NCI-H226 (cell line): Measurements from ENCODE around the gene ZNF282.
"Not testable (repeated sequence)": the region's sequence is repeated elsewhere in the genome, so short reads cannot be mapped to it uniquely, and the experiment has no call there.

Source experiments
- DNase-seq: peaks from one replicate; pipeline ENCODE4 v3.0.0-alpha.2; 2015

The ZNF282 gene

DNA sequence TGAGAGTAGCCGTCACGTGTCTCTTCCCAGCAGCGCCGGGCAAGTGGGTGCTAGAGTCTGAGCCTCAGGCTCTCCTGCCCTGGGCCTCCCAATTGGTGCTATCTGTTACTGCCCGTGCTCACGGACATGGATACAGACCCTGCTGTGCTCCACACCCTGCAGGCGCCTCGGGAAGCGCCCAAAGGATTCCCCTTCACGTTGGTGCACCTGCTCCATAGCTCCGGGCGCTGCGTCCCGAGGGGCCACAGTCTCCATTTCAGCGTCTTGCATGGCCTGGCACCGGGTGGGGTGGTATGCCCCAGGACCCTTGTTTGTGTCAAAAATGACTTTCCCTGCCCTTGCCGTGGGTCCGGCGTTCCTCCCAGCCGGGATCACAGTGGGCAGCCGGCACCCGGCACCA lies 30.3 kb downstream of the ZNF282 start:
- no peak for DNase-seq

DNA sequence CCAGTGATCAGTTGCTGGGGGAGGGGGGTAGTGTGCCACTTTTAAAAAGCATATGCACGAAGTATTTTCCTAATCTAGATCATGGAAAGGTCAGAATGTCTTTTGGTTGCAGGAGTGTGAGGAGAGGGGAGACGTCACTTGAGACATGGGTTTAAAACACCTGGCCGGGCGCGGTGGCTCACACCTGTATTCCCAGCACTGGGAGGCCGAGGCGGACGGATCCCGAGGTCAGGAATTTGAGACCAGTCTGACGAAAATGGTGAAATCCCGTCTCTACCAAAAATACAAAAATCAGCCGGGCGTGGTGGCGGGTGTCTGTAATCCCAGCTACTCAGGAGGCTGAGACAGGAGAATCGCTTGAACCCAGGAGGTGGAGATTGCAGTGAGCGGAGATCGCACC lies 31.0 kb downstream of the ZNF282 start:
- DNase-seq: not testable (repeated sequence)

DNA sequence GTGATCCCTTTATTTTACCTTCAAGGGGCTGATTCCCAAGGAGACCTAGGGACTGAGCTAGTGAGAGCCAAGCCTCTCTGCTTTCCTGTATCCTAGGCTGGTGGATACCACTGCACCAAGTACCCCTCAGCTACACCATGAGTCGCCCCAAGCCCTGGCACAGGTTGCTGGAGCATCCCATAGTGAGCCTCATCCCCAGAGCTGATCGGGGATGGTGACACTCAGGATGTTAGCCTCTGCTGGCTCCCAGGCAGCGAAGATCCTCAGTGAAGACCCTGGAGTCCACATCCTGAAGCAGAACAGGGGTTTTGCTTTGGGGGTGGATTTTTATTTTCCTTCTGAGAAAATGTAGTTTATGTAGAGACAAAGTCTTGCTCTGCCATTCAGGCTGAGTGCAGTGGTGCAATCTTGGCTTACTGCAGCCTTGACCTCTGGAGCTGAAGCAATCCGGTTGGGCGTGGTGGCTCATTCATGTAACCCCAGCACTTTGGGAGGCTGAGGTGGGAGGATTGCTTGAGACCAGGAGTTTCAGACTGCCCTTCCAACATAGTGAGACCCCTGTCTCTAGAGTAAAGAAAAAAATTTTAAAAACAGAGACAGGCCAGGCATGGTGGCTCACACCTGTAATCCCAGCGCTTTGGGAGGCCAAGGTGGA lies 31.6 kb downstream of the ZNF282 start:
- DNase-seq: no peak

DNA sequence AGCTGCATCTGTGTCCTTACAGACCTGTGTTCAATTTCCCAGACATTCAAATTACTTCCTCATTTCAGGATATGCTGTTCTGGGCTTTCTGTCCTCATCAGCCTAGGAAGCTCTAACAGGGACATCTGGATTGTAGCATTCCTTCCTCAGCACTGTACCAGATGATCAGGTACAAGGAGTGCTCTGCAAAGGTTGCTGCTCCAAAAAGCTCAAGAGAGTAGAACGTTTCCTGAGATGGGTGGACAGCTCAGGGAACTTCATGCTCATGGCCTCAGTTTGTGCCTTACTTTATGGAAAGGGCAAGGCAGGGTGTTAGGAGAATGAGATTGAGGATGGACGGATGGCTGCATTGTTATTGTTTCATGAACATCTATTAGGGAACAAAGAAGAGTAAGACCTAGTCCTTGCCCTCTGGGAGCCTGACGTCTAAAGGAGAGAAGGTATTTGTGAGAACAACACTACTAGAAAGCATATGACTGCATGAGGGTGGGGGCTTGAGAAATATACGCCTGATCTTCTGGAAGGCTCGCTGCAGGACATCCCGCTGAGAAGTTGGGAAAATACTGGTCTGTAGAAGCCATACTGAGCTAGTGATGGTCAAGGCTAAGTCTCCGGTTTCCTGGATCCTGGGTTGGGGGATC lies 33.6 kb downstream of the ZNF282 start:
- DNase-seq: no peak

DNA sequence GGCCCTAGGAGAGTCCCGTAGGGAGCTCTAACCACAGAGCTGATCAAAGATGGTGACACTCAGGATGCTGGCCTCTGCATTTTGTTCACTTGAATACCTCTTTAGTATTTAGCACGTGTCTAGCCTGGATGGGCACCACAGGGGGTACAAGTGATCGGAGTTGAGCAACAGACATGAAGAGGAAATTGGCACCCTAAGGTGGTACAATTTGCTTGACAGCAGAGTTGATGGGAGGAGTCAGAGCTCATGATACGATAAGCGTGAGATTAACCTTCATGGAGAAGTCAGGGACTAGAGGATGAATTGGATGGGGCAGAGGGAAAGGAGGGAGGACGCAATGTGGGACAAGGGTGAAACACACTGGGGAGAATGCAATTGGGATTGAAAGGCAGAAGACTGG lies 34.2 kb downstream of the ZNF282 start:
- DNase-seq: no peak

DNA sequence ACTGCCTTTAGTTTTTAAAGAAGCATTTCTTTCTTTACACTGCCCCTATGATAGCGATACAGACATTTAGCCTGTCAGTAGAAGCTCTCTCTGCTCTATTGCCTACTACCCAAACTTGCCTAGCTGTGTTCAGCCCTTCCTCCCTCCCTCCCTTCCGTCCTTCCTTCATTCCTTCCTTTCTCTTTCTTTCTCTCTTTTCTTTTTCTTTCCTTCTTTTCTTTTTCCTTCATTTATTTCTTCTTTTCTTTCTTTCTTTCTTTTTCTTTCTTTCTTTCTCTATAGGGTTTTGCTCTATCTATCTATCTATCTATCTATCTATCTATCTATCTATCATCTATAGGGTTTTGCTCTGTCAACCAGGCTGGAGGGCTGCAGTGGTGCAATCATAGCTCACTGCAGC lies 37.0 kb downstream of the ZNF282 start:
- DNase-seq: no peak

DNA sequence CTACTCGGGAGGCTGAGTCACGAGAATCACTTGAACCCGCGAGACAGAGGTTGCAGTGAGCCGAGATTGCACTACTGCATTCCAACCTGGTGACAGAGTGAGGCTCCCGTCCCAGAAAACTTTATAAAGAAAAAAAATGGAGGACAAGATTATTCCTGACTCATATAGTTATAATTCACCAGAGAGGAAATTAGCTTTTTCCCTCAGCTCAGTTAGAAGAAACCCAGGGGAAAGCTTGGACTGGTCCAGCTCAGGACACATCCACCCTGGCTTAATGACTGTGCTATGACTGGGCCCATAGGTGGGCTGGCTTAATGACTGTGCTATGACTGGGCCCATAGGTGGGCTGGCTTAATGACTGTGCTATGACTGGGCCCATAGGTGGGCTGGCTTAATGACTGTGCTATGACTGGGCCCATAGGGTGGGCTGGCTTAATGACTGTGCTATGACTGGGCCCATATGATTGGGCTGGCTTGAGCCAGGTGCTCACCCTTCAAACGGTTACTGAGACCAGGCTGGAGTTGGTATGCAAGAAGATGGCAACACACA lies 38.4 kb downstream of the ZNF282 start:
- DNase-seq: peak; percentile 83

DNA sequence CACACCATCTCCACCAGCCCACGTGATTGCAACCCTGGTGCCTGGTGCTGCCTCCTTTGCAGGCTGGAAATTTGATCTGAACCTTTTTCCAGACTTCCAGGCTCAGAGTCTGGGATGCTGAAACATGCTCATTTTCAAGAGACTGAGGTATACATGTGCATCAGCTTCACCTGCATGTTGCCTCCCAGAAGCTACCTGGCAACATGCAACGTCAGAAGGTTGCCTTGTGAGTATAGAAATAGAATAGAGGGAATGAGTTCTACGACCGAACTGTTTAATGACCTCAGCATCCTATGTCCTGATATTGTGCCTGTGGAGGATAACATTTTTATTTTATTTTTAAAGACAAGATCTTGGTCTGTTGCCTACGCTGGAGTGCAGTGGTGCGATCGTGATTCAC lies 42.2 kb downstream of the ZNF282 start:
- no peak for DNase-seq

DNA sequence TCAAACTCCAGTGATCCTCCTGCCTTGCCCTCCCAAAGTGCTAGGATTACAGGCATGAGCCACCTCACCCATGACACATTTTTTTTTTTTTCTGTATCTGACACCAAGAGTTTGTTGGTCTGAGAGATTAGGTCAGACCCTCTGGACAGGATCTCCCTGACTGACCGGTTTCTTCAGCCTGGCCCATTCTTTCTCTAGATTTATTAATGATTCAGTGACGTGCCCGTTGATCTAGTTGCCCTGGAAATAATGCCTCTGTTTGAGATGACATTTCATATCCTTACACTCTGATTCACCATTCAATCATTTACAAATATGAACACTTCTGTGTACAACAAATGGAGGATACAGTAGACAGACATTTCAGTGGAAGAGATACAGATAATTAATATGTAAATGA lies 42.7 kb downstream of the ZNF282 start:
- DNase-seq: no peak

DNA sequence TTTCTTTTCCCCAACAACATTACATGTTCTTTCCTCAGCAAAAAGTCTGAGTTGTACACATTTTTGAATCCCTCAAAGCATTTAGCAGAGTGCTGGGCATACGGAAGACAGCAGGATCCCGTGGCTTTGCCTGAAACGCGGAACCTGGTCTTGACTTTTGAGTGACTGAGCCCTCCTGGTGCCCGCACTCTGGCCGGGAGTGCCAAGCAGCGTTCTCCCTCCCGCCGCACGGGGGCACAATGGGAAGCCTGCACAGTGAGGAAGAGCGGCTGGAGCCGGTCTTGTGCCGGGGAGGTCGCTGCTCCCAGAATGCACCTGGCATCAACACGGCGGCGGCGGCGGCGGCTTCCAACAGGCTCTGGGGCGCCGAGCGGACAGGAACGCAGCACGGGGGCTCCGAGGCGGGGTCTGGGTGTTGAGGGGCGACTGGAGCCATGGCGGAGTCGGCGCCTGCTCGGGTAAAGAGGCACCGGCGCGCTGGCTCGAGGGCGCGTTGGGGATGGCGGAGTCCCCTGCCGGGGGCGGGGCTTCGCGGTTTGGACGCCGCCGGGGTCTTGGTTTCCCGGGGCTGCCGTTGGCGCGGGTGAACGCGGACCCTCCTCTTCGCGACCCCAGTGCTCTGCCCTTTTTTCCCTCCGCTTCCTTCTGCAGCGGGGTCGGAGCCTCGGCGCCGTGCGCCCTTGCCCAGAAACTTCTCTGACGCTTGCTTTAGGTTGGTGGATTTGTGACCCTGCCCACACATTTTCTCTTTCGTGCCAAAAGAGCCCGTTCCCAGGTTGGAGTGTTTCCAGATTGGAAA lies 44.2 kb downstream of the ZNF282 start, which contains the start of gene ZNF212:
ZNF212 (plus strand) TSS at position 307 of the 799 bp plus-strand sequence; CDS start at position 435, 128 bp downstream.
- DNase-seq: peak; percentile 89

DNA sequence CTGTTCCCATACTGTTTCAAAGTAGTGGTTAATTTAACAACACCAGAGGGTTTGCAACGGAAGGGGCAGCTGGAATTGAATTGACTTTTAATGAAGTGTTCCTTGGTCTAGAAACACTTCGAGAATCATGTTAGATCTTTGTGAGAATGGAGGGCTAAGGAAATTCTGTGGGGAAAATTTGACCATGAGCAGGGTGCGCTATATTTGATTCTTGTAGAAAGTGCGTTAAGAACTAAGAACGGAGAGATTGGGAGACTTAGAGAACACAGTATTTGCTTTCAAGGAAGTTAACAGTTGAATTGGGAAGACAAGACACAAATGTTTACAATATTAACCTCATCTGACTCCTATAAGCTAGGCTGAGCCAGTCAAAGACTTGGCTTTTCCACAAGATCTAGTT lies 45.3 kb downstream of the ZNF282 start:
- no peak for DNase-seq

DNA sequence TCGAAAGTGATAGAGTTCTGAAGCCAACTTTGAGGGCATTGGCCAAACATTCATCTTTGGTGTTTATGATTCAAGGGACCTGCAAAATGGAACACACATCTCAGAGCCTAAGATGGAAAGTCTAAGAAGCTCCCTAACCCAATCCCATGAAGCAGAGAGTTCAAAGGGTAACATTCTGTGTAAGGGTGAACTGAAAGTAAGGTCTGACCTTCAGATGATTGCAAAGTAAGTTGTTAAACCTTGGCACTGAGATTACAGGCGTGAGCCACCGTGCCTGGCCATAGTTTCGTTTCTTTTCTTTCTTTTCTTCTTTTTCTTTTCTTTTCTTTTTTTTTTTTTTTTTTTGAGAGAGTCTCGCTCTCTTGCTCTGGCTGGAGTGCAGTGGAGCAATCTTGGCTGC lies 46.4 kb downstream of the ZNF282 start:
- no peak for DNase-seq

DNA sequence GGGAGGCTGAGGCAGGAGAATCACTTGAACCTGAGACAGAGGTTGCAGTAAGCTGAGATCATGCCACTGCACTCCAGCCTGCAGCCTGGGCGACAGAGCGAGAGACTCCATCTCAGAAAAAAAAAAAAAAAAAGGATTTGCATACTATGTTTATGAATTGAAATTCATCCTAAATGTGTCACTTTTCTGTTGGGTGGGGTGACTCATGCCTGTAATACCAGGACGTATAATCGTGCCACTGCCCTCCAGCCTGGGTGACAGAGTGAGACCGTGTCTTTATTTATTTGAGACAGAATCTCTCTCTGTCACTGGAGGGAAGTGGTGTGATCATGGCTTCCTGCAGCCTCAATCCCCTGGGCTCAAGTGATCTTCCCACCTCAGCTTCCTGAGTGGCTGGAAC lies 49.9 kb downstream of the ZNF282 start:
- DNase-seq: no peak

DNA sequence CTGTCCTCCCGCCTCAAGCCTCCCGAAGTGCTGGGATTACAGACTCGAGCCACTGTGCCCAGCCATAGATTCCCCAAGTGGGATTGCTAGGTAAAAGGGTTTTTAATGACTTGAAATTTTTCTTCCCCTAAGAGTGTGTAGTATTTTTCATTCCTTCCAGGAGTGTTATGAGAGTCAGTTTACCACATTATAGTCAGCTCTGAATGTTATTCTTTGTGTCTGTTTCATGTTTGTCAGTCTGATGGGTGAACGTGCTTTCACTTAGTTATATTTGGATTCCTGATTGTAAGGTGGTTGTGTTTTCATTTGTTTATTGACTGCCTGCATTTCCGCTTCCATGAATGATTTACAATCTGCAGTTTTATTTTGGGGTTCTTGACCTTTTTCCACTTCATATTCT lies 50.4 kb downstream of the ZNF282 start:
- DNase-seq: no peak

DNA sequence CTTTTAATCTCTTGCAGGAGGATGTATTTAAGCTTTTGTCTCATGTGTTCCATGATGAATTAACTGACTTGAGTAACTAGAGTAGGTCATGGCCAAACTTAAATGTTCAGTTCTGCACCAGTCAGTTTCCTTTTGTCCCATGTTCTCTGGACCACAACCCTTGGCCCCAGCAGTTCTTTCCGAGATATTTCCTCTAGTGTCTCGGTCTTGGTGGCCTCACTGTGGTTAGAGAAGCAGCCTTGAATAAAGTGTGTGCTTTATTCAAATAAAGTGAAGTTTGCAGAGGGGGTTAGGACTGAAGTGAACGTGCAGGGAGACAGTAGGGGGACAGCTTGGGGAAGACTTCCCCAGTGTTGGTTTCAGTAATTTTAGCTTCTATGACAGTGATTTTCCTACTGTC lies 53.4 kb downstream of the ZNF282 start:
- DNase-seq: no peak

DNA sequence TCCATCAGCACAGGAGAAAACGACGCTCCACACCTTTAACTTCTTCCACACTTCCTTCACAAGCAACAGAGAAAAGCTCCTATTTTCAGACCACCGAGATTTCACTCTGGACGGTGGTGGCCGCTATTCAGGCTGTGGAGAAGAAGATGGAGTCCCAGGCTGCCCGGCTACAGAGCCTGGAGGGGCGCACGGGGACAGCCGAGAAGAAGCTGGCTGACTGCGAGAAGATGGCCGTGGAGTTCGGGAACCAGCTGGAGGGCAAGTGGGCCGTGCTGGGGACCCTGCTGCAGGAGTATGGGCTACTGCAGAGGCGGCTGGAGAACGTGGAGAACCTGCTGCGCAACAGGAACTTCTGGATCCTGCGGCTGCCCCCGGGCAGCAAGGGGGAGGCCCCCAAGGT lies 54.8 kb downstream of the ZNF282 start:
- not testable (repeated sequence) for DNase-seq

DNA sequence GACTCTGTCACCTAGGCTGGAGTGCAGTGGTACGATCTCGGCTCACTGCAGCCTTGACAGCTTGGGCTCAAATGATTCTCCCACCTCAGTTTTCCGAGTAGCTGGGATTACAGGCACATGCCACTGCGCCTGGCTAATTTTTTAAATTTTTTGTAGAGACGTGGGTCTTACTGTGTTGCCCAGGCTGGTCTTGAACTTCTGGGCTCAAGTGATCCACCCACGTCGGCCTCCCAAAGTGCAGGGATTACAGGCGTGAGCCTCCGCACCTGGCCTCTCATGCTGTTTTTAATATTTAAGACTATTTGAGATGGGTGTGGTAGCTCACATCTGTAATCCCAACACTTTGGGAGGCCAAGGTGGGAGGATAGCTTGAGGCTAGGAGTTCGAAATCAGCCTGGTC lies 56.2 kb downstream of the ZNF282 start:
- DNase-seq: not testable (repeated sequence)

DNA sequence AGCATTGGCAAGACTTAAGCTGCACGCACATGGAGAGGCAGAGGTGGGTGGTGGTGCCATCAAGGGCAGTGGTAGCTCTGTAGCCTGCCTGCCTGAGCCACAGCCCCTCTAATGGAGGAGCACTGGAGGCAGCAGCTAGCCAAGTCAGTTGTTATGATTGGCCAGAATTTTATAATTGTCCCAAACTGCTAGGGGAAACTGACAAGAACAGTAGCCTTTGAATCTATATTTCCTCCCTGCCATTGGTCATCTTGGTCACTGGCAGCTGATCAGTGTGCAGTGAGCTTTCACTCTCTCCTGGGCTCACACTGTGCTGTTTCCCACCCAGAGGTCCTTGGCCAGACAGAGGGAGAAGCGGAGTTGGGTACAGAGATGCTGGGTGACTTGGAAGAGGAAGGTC lies 57.0 kb downstream of the ZNF282 start:
- DNase-seq: no peak

DNA sequence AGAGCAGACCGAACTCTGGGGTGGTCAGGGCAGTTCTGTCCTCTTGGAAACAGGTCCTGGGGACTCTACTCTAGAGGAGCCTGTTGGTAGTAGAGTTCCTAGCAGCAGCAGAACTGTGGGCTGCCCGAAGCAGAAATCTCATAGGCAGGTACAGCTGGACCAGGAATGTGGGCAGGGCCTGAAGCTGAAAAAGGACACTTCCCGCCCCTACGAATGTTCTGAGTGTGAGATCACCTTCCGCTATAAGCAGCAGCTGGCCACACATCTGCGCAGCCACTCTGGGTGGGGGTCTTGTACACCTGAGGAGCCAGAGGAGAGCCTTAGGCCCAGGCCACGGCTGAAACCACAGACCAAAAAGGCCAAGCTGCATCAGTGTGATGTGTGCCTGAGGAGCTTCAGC lies 58.3 kb downstream of the ZNF282 start:
- DNase-seq: peak; percentile 26

DNA sequence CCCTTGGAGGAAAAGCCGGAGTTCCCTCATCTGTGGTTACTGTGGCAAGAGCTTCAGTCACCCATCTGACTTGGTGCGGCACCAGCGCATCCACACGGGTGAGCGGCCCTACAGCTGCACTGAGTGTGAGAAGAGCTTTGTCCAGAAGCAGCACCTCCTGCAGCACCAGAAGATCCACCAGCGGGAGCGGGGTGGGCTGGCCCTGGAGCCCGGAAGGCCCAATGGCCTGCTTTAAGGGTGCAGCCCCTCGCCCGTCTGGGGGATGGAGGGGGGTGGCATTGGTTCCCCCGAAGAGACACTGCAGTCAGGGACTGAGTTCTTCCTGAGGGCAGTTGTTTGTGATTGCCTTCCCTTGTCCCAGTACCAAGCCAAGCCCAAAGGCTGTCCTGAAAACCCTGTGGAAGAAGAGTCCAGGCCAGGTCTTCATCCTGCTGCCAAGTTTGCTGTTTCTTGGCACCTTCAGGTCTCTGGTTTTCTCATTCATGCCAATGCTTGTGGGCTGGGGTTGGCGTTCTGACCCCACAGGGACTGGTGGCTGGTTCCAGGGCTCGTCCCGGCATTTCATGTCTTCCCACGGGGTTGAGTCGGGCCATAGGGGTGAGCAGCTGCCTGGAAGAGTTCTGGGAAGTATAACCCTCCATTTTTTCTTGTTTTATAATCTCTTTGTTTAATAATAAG lies 59.0 kb downstream of the ZNF282 start:
- no peak for DNase-seq

DNA sequence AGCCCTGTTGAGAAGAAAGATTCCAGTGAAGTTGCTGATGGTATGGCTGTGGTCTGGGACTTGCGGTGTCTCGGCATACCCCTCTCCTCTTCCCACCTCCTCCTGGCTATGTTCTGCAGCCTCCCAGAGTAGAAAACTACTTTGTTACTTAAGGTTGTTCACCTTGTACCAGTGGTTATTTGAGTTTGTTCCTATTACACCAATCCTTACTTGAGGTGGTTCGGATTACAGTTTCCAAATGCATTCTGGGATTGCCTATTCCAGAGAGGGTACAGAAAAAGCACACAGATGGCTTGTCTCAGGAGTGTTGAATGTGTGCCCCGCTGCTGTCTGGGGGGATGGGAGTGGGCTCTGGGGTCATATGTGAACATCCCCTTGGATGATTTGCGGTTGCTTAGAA lies 59.8 kb downstream of the ZNF282 start:
- DNase-seq: no peak

DNA sequence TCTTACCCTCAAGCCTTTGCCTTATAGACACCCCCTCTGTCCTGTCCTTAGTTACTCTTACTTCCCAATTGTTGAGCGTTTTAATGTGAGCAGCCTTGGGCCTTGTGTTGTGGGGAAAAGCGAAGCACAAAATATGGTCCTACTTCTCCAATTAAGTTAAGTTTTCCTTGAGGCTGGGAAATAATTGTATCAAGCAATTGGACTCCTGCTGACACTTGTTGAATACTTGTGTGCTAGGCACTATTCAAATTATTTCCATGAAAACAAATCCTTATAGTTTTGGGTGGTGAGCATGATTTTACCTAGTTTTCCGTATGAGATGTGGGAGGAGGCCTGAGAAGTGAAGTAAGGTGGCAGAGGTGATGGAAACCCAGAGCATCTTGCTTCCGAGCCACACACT lies 61.2 kb downstream of the ZNF282 start:
- no peak for DNase-seq

DNA sequence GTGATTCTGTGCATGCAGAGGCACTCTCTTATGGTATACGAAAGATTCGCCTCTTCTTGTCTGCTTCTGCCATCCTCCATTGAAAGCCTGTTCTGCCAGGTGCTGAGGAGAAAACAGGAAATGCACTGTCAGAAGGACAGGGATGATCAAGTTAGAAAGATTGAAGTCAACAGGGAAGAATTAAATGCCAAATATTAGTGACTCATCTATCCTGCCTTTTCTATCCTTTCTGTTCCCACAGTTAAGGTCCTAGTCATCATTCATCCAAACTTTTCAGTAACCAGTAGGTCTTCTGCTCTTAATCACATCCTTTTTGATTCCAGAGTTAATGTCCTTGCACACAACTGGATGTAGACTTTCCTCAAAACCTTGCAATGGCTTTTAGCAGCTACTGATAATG lies 61.8 kb downstream of the ZNF282 start:
- DNase-seq: no peak
